SJSA1 (cell line): ENCODE data around the gene RYR2. TPM values are rescaled to one million over a fixed set of nuclear protein-coding genes. Genes with fewer than 3 reads are reported as not detected.

Experiments used
- DNase-seq, 2 experiments: peaks; one replicate each; pipeline ENCODE4 v3.0.0-alpha.2; 2015 to 2020; ENCODE audit warnings: low spot score in 2 of 2, low read depth in 1 of 2
- H3K27ac ChIP-seq: fragments of 250-450 bp; sonication (Bioruptor Pico); 2 replicates; pipeline ENCODE4 v1.5.1; 2020; ENCODE audit warnings: mild to moderate bottlenecking, moderate library complexity
- H3K27me3 ChIP-seq: fragments of 250-450 bp; sonication (Bioruptor Pico); replicated peaks from 2 replicates; pipeline ENCODE4 v1.5.1; 2020; ENCODE audit warnings: mild to moderate bottlenecking, moderate library complexity
- H3K36me3 ChIP-seq: fragments of 250-450 bp; sonication (Bioruptor Pico); 2 replicates; pipeline ENCODE4 v1.5.1; 2020; ENCODE audit warnings: mild to moderate bottlenecking
- H3K4me1 ChIP-seq: fragments of 250-450 bp; sonication (Bioruptor Pico); replicated peaks from 2 replicates; pipeline ENCODE4 v1.6.1; 2021; ENCODE audit warnings: mild to moderate bottlenecking
- H3K4me3 ChIP-seq: fragments of 250-450 bp; sonication (Bioruptor Pico); 2 replicates; pipeline ENCODE4 v1.5.1; 2020; ENCODE audit warnings: mild to moderate bottlenecking
- H3K9me3 ChIP-seq: fragments of 250-450 bp; sonication (Bioruptor Pico); replicated peaks from 2 replicates; pipeline ENCODE4 v1.5.1; 2020; ENCODE audit warnings: mild to moderate bottlenecking
- total RNA-seq: library from RNA; depleted of rRNA; stranded (reverse); fragments of >200 nt; shearing (Covaris generic); gene quantifications from 2 replicates; pipeline ENCODE4 v1.2.3, GENCODE V29; 2014

The RYR2 gene
- total RNA-seq, 1 experiment from 2014 or later: not detected

- peaks cover 35% of the 10 kb centered on the region for H3K27me3 ChIP-seq
- H3K4me3 ChIP-seq: no peak overlapping the region
- H3K27ac ChIP-seq: no peak overlapping the region
- no peak for DNase-seq
- H3K4me1 ChIP-seq: no peaks in the 10 kb centered on the region
- no peaks in the 10 kb centered on the region for H3K9me3 ChIP-seq
- H3K36me3 ChIP-seq: no peaks in the 10 kb centered on the region
These were observed 556 bp upstream of the RYR2 start for GRCh38 chr1:237041461-237041794.

GRCh38 chr1:237042526-237042891, 525 bp downstream of the RYR2 start:
- H3K27me3 ChIP-seq: peaks cover 35% of the 10 kb centered on the region

GRCh38 chr1:237042892-237043576, 1.1 kb downstream of the RYR2 start:
- H3K4me1 ChIP-seq: no peaks in the 10 kb centered on the region
- H3K9me3 ChIP-seq: no peaks in the 10 kb centered on the region
- no peaks in the 10 kb centered on the region for H3K36me3 ChIP-seq
- H3K4me3 ChIP-seq: no peak overlapping the region
- H3K27me3 ChIP-seq: peaks cover 35% of the 10 kb centered on the region
- no peak for DNase-seq
- H3K27ac ChIP-seq: no peak overlapping the region

More at GRCh38 chr1:237042526-237042891, 525 bp downstream of the RYR2 start:
- no peaks in the 10 kb centered on the region for H3K9me3 ChIP-seq
- no peak for DNase-seq
- no peaks in the 10 kb centered on the region for H3K36me3 ChIP-seq
- H3K27ac ChIP-seq: no peak overlapping the region
- no peak overlapping the region for H3K4me3 ChIP-seq
- no peaks in the 10 kb centered on the region for H3K4me1 ChIP-seq

- Histone ChIP-seq H3K27ac (no peak overlapping the region), H3K4me3 (no peak overlapping the region), H3K27me3 (peaks cover 35% of the 10 kb centered on the region), H3K9me3 (no peaks in the 10 kb centered on the region), H3K36me3 (no peaks in the 10 kb centered on the region), H3K4me1 (no peaks in the 10 kb centered on the region)
- no peak for DNase-seq
These were observed 2.1 kb downstream of the RYR2 start for GRCh38 chr1:237043846-237044636.

DNA sequence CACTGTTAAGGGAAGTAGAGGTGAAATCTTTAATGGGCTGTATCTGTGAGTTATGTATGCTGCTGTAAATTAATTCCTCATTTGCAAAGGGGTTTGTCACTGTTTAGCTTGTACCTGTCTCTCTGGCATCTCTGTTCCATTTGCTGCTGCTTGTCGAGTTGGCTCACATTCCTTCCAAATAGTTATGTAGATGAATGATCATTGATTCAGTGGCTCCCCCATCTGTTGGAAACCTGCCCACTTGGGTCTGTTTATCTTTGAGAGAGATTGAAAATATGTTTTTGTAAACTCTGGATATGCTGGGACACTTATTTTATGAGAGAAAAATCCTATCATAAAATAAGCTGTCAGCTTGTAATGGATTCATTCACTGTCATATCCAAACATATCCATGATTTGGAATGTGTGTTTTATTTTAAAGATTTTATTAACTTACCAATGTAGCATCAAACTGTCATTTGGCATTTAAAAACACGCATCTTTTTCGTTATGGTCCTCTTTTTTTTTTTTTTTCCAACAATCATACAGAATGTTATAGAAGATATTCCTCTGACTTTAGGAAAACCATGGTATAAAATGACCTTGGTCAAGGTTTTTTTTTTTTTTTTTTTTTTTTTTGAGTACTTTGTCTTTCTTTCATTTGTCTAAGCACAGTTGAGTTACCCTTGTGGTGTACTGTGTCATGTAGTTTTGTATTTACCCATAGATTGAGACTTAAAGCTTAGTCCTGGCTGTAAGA, 3.5 kb downstream of the RYR2 start:
- no peaks in the 10 kb centered on the region for H3K4me1 ChIP-seq
- H3K27me3 ChIP-seq: peaks cover 31% of the 10 kb centered on the region
- no peak overlapping the region for H3K4me3 ChIP-seq
- no peaks in the 10 kb centered on the region for H3K36me3 ChIP-seq
- H3K9me3 ChIP-seq: no peaks in the 10 kb centered on the region
- DNase-seq: no peak
- no peak overlapping the region for H3K27ac ChIP-seq

- H3K27ac ChIP-seq: no peak overlapping the region
- no peaks in the 10 kb centered on the region for H3K36me3 ChIP-seq
- peaks cover 1% of the 10 kb centered on the region for H3K27me3 ChIP-seq
- no peaks in the 10 kb centered on the region for H3K9me3 ChIP-seq
- no peaks in the 10 kb centered on the region for H3K4me1 ChIP-seq
- H3K4me3 ChIP-seq: no peak overlapping the region
- no peak for DNase-seq
These were observed 6.8 kb downstream of the RYR2 start for GRCh38 chr1:237048803-237049202.

GRCh38 chr1:237050185-237050584, 8.2 kb downstream of the RYR2 start:
- H3K4me3 ChIP-seq: no peak overlapping the region
- no peaks in the 10 kb centered on the region for H3K9me3 ChIP-seq
- no peak for DNase-seq
- no peaks in the 10 kb centered on the region for H3K36me3 ChIP-seq
- no peaks in the 10 kb centered on the region for H3K4me1 ChIP-seq
- no peak overlapping the region for H3K27ac ChIP-seq
- no peaks in the 10 kb centered on the region; the same call in 1 of the 2 replicates for H3K27me3 ChIP-seq

DNA sequence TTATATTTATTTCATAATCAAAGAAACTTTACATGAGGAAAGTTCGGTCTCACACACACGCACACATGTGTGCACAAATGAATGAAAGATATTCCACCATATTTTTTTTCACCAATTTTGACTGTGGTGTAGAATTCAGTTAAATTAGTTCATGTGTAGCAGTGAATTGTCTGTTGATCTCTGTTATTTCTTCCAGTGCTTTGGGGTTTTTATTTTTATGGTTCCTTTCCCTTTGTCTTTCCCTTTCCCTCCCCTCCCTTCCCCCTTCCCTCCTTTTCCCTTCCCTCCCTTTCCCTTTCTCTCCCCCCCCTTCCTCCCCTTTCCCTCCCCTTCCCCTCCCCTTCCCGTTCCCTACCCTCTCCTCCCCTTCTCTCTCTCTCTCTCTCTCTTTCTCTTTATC, 8.9 kb downstream of the RYR2 start:
- H3K4me1 ChIP-seq: no peaks in the 10 kb centered on the region
- no peak overlapping the region for H3K27ac ChIP-seq
- no peak for DNase-seq
- no peaks in the 10 kb centered on the region for H3K9me3 ChIP-seq
- no peaks in the 10 kb centered on the region; the same call in 1 of the 2 replicates for H3K27me3 ChIP-seq
- no peaks in the 10 kb centered on the region for H3K36me3 ChIP-seq
- H3K4me3 ChIP-seq: no peak overlapping the region

DNA sequence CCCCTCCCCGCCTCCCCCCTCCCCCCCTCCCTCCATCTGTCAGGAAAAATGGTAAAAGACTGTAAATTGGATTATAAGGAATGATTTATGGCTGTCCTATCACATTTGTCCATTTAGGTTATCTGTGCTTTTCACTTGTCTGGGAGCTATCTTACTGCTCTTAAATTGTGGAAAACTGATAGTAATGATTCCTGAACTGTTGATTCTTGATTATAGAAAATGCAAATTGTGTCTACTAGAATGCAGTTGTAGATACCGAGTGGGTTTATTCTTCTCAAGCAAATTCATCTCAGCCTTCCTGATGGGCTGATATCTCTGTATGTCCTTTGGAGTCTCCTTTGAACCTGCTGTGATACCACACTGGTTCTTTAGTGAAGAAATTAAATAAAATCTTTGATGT, 12.3 kb downstream of the RYR2 start:
- DNase-seq: no peak
- Histone ChIP-seq H3K4me3 (no peak overlapping the region), H3K27me3 (no peaks in the 10 kb centered on the region; the same call in 1 of the 2 replicates), H3K9me3 (no peaks in the 10 kb centered on the region), H3K27ac (no peak overlapping the region), H3K36me3 (no peaks in the 10 kb centered on the region), H3K4me1 (no peaks in the 10 kb centered on the region)

- Histone ChIP-seq H3K4me1 (no peaks in the 10 kb centered on the region), H3K27ac (no peak overlapping the region), H3K4me3 (no peak overlapping the region), H3K36me3 (no peaks in the 10 kb centered on the region), H3K9me3 (no peaks in the 10 kb centered on the region), H3K27me3 (no peaks in the 10 kb centered on the region)
- no peak for DNase-seq
These were observed 16.5 kb downstream of the RYR2 start for GRCh38 chr1:237058470-237058869.

DNA sequence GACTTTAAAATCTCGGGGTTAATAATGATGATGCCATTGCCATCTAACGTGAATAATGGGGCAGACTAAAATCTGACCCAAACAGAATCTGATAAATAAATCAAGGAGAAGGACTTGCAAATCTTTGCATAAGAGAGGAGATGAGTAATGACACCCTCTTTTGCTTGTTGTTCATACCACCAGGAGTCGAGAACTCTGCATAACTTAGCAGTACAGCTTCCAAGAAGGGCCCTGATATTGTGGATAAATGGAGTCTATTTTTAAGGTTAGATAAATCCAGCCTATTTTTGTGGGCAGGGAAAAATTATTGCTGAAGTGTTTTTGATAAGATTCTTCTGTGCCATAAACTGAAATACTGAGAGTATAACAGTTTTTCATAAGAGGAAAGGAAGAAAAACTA, 17.3 kb downstream of the RYR2 start:
- H3K27ac ChIP-seq: no peak overlapping the region

GRCh38 chr1:237062976-237063375, 21.0 kb downstream of the RYR2 start:
- no peaks in the 10 kb centered on the region for H3K36me3 ChIP-seq
- no peak for DNase-seq
- no peaks in the 10 kb centered on the region for H3K4me1 ChIP-seq
- no peak overlapping the region for H3K4me3 ChIP-seq
- H3K27ac ChIP-seq: no peak overlapping the region
- no peaks in the 10 kb centered on the region for H3K27me3 ChIP-seq
- H3K9me3 ChIP-seq: no peaks in the 10 kb centered on the region

More for the DNA sequence above, 17.3 kb downstream of the RYR2 start:
- DNase-seq: no peak
- Histone ChIP-seq H3K27me3 (no peaks in the 10 kb centered on the region), H3K9me3 (no peaks in the 10 kb centered on the region), H3K4me3 (no peak overlapping the region), H3K4me1 (no peaks in the 10 kb centered on the region), H3K36me3 (no peaks in the 10 kb centered on the region)

DNA sequence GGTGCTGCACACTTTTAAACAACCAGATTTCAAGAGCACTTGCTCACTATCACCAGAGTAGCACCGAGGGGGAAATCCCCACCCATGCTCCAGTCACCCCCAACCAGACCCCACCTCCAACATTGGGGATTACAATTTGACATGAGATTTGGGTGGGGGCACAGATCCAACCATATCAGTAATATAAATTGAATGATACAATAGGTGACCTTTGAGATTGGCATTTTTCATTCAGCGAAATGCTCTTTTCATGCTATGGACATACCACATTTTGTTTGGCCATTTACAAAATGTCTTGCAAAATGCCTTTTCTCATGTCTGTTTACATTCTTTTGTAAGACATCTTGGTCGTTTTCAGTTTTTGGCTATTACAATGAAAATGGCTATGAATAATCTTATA, 23.9 kb downstream of the RYR2 start:
- no peaks in the 10 kb centered on the region for H3K4me1 ChIP-seq
- H3K27me3 ChIP-seq: no peaks in the 10 kb centered on the region
- DNase-seq: no peak
- no peaks in the 10 kb centered on the region for H3K36me3 ChIP-seq
- no peaks in the 10 kb centered on the region for H3K9me3 ChIP-seq
- no peak overlapping the region for H3K4me3 ChIP-seq
- H3K27ac ChIP-seq: no peak overlapping the region

GRCh38 chr1:237070519-237070918, 28.5 kb downstream of the RYR2 start:
- no peaks in the 10 kb centered on the region for H3K4me1 ChIP-seq
- H3K4me3 ChIP-seq: no peak overlapping the region
- DNase-seq: no peak
- no peaks in the 10 kb centered on the region for H3K9me3 ChIP-seq
- no peak overlapping the region for H3K27ac ChIP-seq
- H3K36me3 ChIP-seq: no peaks in the 10 kb centered on the region
- no peaks in the 10 kb centered on the region for H3K27me3 ChIP-seq
